Prostate gland (tissue), 2 donors: ENCODE results near the gene ZNF142. TPM values are rescaled to one million over a fixed set of nuclear protein-coding genes. Genes with fewer than 3 reads are reported as not detected.

Experiments used
- DNase-seq: peaks from one replicate; pipeline ENCODE4 v3.0.0-alpha.2; 2019; ENCODE audit warnings: low spot score
- H3K27ac ChIP-seq, 2 donors: fragments of 200-600 bp; sonication (generic); 2 replicates each; pipeline ENCODE4 v1.5.1; 2017 to 2019
- H3K27me3 ChIP-seq: fragments of 200-600 bp; sonication (generic); replicated peaks from 2 replicates; pipeline ENCODE4 v1.5.1; 2019; ENCODE audit not compliant: insufficient read depth
- H3K36me3 ChIP-seq, 2 donors: fragments of 200-600 bp; sonication (generic); 1 replicate in 1 of 2; 2 replicates in 1 of 2; pipeline versions ENCODE4 v1.5.1 to v1.8.1; 2017 to 2019
- H3K4me1 ChIP-seq: fragments of 200-600 bp; sonication (generic); replicated peaks from 2 replicates; pipeline ENCODE4 v1.5.1; 2019
- H3K4me3 ChIP-seq, 2 donors: fragments of 200-600 bp; sonication (generic); 2 replicates each; pipeline ENCODE4 v1.5.1; 2017 to 2019
- H3K9me3 ChIP-seq: fragments of 200-600 bp; sonication (generic); 2 replicates; pipeline ENCODE4 v1.5.1; 2017
- CTCF ChIP-seq, 4 experiments: fragments of 200-600 bp in 2 of 4; fragments of 450-650 bp in 2 of 4; sonication (generic) in 2 of 4; IDR thresholded peaks; 1 replicate in 3 of 4; 2 replicates in 1 of 4; pipeline ENCODE4 v1.5.1; 2016 to 2019; ENCODE audit warnings: antibody characterized with exemption in 4 of 4, mild to moderate bottlenecking in 2 of 4, moderate library complexity in 2 of 4
- POLR2A ChIP-seq: fragments of 450-650 bp; IDR thresholded peaks from one replicate; pipeline ENCODE4 v1.6.1; 2016; ENCODE audit warnings: antibody characterized with exemption, mild to moderate bottlenecking
- POLR2AphosphoS5 ChIP-seq: sonication (generic); formaldehyde crosslinking; IDR thresholded peaks from one replicate; pipeline ENCODE4 v1.6.1; 2017; ENCODE audit warnings: antibody characterized with exemption
- WGBS: methylation state at CpG from one replicate; pipeline ENCODE4 v1.1.5; 2018; 5-methylcytosine and 5-hydroxymethylcytosine counted together
- intact Hi-C: fragments of 100-400 bp; cut with DNase I; formaldehyde crosslinking; loops from one replicate; pipeline ENCODE4 v1.14.2; 2022
- total RNA-seq, 2 donors: library from RNA; depleted of rRNA; stranded (reverse); fragments of >200 nt; gene quantifications; one replicate each; pipeline ENCODE4 v1.1.0, GENCODE V29; 2016

Gene ZNF142
- total RNA-seq, 2 donors from 2014 or later: 25.5 to 34.7 TPM

GRCh38 chr2:218627939-218628338, 31.5 kb downstream of the ZNF142 start:
- no peaks in the 10 kb centered on the region for H3K36me3 ChIP-seq
- TF ChIP-seq POLR2A: no peak
- no peak for TF ChIP-seq POLR2AphosphoS5
- no peak for TF ChIP-seq CTCF (IDR thresholded peaks at IDR 0.05)

DNA sequence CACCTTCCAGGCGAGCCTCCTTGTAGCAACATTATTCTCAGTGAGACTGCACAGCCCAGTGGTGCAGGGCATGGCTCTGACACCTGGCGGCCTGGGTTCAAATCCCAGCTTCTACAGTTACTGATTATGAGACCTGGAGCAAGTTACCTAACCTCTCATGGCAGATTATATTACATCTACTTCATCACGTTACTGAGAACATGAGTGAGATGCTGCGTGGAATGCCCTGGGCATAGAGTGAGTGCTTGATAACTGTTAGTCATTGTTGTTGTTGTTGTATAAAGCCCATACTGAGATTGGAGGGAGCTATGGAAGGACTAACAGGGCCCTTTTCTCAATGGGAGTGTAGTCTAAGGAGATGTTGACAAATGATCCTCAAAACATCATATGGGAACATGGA, 33.1 kb downstream of the ZNF142 start:
- Histone ChIP-seq H3K27me3 (no peaks in the 10 kb centered on the region), H3K4me3 (no peak overlapping the region), H3K9me3 (no peaks in the 10 kb centered on the region), H3K4me1 (no peaks in the 10 kb centered on the region), H3K27ac (no peak overlapping the region), H3K36me3 (no peaks in the 10 kb centered on the region)
- intact Hi-C loops: no loop called here
- no peak for TF ChIP-seq CTCF (IDR thresholded peaks at IDR 0.05)
- no peak for TF ChIP-seq POLR2A
- TF ChIP-seq POLR2AphosphoS5: no peak
- WGBS: 92% methylated on average over 4 of the region's 4 CpGs
- DNase-seq: no peak

More at GRCh38 chr2:218627939-218628338, 31.5 kb downstream of the ZNF142 start:
- intact Hi-C loops: no loop called here
- no peak overlapping the region for H3K4me3 ChIP-seq
- no peaks in the 10 kb centered on the region for H3K4me1 ChIP-seq
- H3K27ac ChIP-seq: no peak overlapping the region
- H3K27me3 ChIP-seq: no peaks in the 10 kb centered on the region
- H3K9me3 ChIP-seq: no peaks in the 10 kb centered on the region
- 93% methylated on average over 4 of the region's 4 CpGs for WGBS
- no peak for DNase-seq

GRCh38 chr2:218623366-218623705, 36.1 kb downstream of the ZNF142 start:
- DNase-seq: no peak
- intact Hi-C loops: no loop called here
- no peaks in the 10 kb centered on the region for H3K9me3 ChIP-seq
- no peak overlapping the region for H3K27ac ChIP-seq
- no peak for TF ChIP-seq POLR2A
- no peak for TF ChIP-seq CTCF (IDR thresholded peaks at IDR 0.05)
- TF ChIP-seq POLR2AphosphoS5: no peak
- H3K4me3 ChIP-seq: no peak overlapping the region
- 65% methylated on average over 3 of the region's 3 CpGs for WGBS
- H3K36me3 ChIP-seq: no peaks in the 10 kb centered on the region
- no peaks in the 10 kb centered on the region for H3K27me3 ChIP-seq
- no peaks in the 10 kb centered on the region for H3K4me1 ChIP-seq

DNA sequence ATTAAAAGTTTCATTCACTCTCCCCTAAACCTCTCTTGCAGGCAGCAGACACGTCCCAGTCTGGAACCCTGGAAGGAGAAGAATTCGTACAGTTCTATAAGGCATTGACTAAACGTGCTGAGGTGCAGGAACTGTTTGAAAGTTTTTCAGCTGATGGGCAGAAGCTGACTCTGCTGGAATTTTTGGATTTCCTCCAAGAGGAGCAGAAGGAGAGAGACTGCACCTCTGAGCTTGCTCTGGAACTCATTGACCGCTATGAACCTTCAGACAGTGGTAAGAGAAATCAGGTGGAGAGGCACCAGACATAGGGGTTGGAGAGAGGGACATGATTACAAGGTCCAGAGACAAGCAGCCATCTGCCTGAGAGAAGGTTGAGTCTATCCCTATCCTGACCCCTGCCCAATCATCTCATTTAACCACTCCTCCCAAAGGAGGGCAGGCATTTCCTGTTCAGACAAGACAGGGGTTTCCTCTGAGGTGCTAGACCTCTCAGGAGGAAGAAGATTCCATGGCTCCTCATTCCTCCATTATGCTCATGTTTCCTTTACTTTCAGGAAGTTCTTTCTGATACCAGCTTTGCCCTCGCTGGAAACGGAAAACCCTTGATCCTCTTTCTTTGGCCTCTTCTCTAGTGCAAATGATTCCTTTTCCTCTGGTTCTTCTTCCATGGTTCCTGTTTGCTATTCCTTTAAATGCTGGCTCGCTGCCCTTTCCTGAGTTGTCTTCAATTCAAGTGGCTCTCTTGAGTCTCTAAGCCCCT, 36.6 kb downstream of the ZNF142 start:
- no peak for TF ChIP-seq POLR2A
- TF ChIP-seq POLR2AphosphoS5: no peak
- no peak for TF ChIP-seq CTCF (IDR thresholded peaks at IDR 0.05)
- Histone ChIP-seq H3K4me1 (no peaks in the 10 kb centered on the region), H3K9me3 (no peaks in the 10 kb centered on the region), H3K4me3 (no peak overlapping the region), H3K27me3 (no peaks in the 10 kb centered on the region), H3K36me3 (no peaks in the 10 kb centered on the region), H3K27ac (no peak overlapping the region)
- intact Hi-C loops: no loop called here
- no peak for DNase-seq
- 60% methylated on average over 7 of the region's 7 CpGs for WGBS

- Histone ChIP-seq H3K9me3 (no peaks in the 10 kb centered on the region), H3K27me3 (no peaks in the 10 kb centered on the region), H3K27ac (no peak overlapping the region), H3K4me3 (no peak overlapping the region), H3K36me3 (no peaks in the 10 kb centered on the region), H3K4me1 (no peaks in the 10 kb centered on the region)
- DNase-seq: no peak
- TF ChIP-seq POLR2A (no peak), POLR2AphosphoS5 (no peak), CTCF (IDR thresholded peaks at IDR 0.05) (no peak)
- intact Hi-C loops: no loop called here
- WGBS: 72% methylated on average over 7 of the region's 7 CpGs
Measured at GRCh38 chr2:218621007-218621406, 38.4 kb downstream of the ZNF142 start.
